Immature natural killer cell (primary cell): ENCODE measurements around the gene ANO7. TPM values are rescaled to one million over a fixed set of nuclear protein-coding genes. Genes with fewer than 3 reads are reported as not detected.

Experiments
- DNase-seq, 3 donors: peaks; one replicate each; pipeline ENCODE4 v3.0.0; 2022; ENCODE audit warnings: mixed read lengths in 1 of 3
- H3K27ac Mint-ChIP-seq, 6 donors: one replicate each; pipeline ENCODE4 v1.8.0; 2020; ENCODE audit warnings: mixed read lengths in 6 of 6, mild to moderate bottlenecking in 5 of 6, inconsistent platforms in 4 of 6, moderate library complexity in 3 of 6
- H3K27me3 Mint-ChIP-seq, 3 donors: one replicate each; pipeline ENCODE4 v1.8.0; 2020 to 2021; ENCODE audit warnings: low read depth in 3 of 3, mild to moderate bottlenecking in 3 of 3, mixed read lengths in 3 of 3, moderate library complexity in 3 of 3, inconsistent platforms in 1 of 3
- H3K36me3 Mint-ChIP-seq, 3 donors: one replicate each; pipeline ENCODE4 v1.8.0; 2020; ENCODE audit warnings: mixed read lengths in 3 of 3, inconsistent platforms in 2 of 3, mild to moderate bottlenecking in 2 of 3
- H3K4me1 Mint-ChIP-seq, 2 donors: one replicate each; pipeline ENCODE4 v1.8.0; 2020; ENCODE audit warnings: inconsistent platforms in 2 of 2, mild to moderate bottlenecking in 2 of 2, mixed read lengths in 2 of 2, moderate library complexity in 1 of 2
- H3K4me3 Mint-ChIP-seq, 5 donors: one replicate each; pipeline ENCODE4 v1.8.0; 2020; ENCODE audit warnings: mild to moderate bottlenecking in 5 of 5, mixed read lengths in 5 of 5, inconsistent platforms in 3 of 5, moderate library complexity in 3 of 5
- H3K9me3 Mint-ChIP-seq, 6 donors: one replicate each; pipeline ENCODE4 v1.8.0; 2020; ENCODE audit warnings: mild to moderate bottlenecking in 6 of 6, mixed read lengths in 6 of 6, inconsistent platforms in 4 of 6, moderate library complexity in 3 of 6
- polyA plus RNA-seq, 3 donors: library from polyadenylated mRNA; unstranded; fragments of 300-500 nt; fragmentation: Illumina TruSeq; gene quantifications; one replicate each; pipeline ENCODE4 v1.2.3, GENCODE V29; 2021

Gene ANO7
- polyA plus RNA-seq, 3 donors from 2014 or later: 0.40 TPM; not detected in 2

DNA sequence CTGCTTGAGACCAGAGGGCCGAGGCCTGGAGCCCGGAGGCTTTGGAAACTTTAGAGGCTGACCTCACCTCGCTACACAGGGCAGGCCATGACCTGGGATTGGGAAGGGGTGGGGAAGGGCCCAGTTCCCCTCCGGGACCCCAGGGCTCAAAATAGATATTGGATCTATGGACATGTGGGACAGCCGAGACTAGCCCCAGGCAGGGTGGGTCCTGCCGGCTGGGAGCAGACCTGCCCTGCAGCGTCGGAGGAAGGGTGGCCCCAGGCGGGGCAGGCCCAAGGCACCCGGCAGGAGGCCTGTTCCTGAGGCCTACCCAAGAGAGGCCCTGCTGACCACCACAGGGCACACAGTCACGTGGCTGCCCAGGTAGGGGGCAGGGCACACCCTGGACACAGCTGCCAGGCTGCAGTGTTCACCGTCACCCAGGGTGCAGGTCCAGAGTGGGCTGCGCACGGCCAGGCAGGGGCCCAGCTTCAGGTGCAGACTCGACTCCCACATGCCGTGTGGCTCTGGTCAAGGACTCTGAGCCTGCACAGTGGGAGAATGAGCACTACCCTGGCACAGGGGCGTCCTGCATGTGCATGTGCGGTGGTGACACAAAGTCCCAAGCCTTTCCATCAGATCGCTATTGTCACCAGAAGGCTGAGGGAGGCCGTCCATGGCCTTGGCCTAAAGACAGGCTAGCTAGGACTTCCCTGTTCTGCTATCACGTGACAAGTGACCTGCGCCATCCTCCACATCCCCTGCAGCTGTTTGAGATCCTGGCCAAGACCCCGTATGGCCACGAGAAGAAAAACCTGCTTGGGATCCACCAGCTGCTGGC, 13.2 kb downstream of the ANO7 start:
- peaks cover 0 to 1% (median 0%) of the 10 kb centered on the region in 3 donors for H3K27me3 Mint-ChIP-seq
- DNase-seq: no peak
- H3K4me1 Mint-ChIP-seq: no peaks in the 10 kb centered on the region
- H3K36me3 Mint-ChIP-seq: no peaks in the 10 kb centered on the region
- H3K27ac Mint-ChIP-seq: no peak overlapping the region
- no peaks in the 10 kb centered on the region for H3K9me3 Mint-ChIP-seq
- no peak overlapping the region for H3K4me3 Mint-ChIP-seq

DNA sequence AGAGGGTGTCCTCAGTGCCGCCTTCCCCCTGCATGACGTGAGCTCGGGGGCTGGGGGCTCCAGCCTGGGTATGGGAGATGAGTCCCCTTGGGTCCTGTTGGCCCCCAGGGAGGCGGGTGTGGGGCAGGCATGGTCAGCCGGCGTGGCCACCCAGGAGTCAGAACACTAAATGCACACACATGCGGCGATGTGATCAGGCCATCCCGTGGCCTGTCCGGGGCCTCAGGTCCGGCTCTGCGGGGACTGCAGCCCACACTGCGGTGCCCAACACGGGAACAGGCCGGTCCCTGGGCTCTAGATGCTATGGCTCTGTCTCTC, 13.8 kb downstream of the ANO7 start:
- Mint-ChIP-seq H3K36me3 (no peaks in the 10 kb centered on the region), H3K27me3 (peaks cover 0 to 1% (median 0%) of the 10 kb centered on the region in 3 donors), H3K27ac (no peak overlapping the region), H3K4me3 (no peak overlapping the region), H3K4me1 (no peaks in the 10 kb centered on the region), H3K9me3 (no peaks in the 10 kb centered on the region)
- DNase-seq: no peak

DNA sequence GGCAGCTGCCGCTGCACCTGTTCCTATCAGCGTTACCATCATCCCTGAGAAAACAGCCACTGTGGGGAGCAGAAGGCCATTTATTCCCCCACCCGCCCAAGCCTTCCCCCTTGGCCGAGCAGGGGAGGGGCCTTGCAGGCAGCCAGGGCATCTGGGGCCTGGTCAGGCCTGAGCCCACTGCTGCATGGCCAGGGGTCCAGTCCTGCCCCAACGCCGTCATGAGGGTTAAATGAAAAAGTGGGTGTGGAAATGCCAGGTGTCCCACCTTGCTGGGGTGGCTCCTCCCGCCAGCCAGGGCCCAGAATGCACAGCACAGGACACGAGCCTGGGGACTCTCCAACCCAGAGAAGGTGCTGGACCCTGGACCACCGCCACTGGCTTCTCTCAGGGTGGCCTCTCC, 14.2 kb downstream of the ANO7 start:
- no peaks in the 10 kb centered on the region for H3K9me3 Mint-ChIP-seq

DNA sequence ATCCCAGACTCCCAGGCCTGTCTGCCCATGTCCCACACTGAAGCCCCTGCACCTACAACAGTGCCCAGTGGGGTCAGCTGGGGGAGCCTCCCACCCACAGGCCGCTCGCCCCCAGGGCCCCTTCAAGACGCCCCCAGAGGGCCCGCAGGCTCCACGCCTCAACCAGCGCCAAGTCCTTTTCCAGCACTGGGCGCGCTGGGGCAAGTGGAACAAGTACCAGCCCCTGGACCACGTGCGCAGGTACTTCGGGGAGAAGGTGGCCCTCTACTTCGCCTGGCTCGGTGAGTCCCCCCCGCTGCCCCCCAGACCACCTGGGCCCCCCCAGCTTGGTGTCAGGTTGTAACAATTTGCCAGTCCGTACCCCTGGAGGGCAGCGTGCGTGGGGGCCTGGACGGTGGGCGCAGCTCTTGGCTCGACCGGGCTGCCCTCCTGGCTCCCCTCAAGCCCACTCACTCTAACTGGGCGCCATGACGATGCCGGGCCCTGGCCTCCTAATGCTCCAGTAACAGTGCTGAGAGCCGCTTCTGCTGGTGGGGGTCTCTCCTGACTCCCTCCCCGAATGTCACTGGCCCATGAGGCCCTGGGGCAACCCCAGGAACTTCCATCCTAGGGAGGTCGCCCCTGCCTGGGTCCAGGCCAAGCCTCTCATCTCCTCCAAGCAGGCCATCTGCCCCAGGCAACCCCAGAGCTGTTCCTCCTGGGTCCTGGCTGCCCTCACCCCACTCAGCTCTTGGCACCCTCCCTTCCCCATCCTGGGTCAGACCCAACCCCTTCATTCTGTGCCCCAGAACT, 14.9 kb downstream of the ANO7 start:
- Mint-ChIP-seq H3K27ac (no peak overlapping the region), H3K4me3 (no peak overlapping the region), H3K36me3 (no peaks in the 10 kb centered on the region), H3K9me3 (no peaks in the 10 kb centered on the region), H3K4me1 (no peaks in the 10 kb centered on the region), H3K27me3 (peaks cover 0 to 2% (median 1%) of the 10 kb centered on the region in 3 donors)
- DNase-seq: no peak

More for the DNA sequence above, 14.2 kb downstream of the ANO7 start:
- H3K36me3 Mint-ChIP-seq: no peaks in the 10 kb centered on the region
- peaks cover 0 to 1% (median 0%) of the 10 kb centered on the region in 3 donors for H3K27me3 Mint-ChIP-seq
- H3K4me1 Mint-ChIP-seq: no peaks in the 10 kb centered on the region
- no peak for DNase-seq
- no peak overlapping the region for H3K4me3 Mint-ChIP-seq
- no peak overlapping the region for H3K27ac Mint-ChIP-seq

DNA sequence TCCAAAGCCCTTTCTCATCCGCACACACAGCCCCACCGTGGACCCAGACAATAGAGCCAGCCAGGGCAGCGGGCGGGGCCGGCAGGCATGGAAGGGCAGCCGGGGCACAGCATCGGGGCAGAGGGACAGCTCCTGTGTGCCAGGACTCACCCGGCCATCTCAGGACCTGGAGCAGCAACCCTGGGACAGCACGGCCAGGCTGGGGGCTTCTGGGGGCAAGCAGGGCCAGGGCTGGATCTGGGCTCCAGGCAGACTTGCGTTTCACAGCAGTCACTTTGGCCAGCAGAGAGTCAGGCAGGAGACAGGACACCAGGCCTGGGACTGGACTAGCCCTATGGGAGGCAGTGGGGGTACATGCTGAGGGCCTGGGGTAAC, 15.5 kb downstream of the ANO7 start:
- no peak overlapping the region for H3K4me3 Mint-ChIP-seq

DNA sequence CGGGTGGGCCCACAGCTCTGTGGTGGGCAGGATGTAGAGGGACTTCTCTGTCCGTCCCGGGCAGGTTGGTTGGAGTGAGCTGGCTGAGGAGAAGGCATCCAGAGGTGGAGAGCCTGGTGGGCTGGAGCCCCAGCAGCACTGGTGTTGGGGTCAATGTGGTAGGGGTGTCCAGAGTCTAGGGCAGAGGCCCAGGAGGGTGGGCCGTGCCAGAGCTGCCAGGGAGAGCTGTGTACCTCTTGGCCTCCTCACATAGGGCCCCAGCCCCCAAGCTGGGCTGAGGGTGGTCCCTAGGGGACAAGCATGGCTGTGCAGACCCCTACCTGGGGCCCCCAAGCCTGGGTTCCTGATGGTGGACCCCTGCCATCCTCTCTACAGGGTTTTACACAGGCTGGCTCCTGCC, 16.0 kb downstream of the ANO7 start:
- DNase-seq: no peak
- Mint-ChIP-seq H3K27me3 (peaks cover 0 to 2% (median 1%) of the 10 kb centered on the region in 3 donors), H3K4me3 (no peak overlapping the region), H3K4me1 (no peaks in the 10 kb centered on the region), H3K36me3 (no peaks in the 10 kb centered on the region), H3K27ac (no peak overlapping the region), H3K9me3 (no peaks in the 10 kb centered on the region)

More for the DNA sequence above, 15.5 kb downstream of the ANO7 start:
- DNase-seq: no peak
- Mint-ChIP-seq H3K27ac (no peak overlapping the region), H3K27me3 (peaks cover 0 to 2% (median 1%) of the 10 kb centered on the region in 3 donors), H3K36me3 (no peaks in the 10 kb centered on the region), H3K9me3 (no peaks in the 10 kb centered on the region), H3K4me1 (no peaks in the 10 kb centered on the region)

DNA sequence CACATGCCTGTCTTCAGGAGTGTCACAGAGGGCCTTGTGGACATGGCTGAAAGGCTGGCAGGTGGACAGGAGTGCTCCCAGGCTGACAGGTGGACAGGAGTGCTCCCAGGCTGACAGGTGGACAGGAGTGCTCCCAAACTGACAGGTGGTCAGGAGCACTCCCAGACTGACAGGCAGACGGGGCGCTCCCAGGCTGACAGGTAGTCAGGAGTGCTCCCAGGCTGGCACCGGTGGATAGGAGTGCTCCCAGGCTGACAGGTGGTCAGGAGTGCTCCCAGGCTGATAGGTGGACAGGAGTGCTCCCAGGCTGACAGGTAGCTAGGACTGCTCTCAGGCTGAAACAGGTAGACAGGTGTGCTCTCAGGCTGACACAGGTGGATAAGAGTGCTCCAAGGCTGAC, 16.6 kb downstream of the ANO7 start:
- Mint-ChIP-seq H3K4me3 (no peak overlapping the region), H3K36me3 (no peaks in the 10 kb centered on the region), H3K27ac (no peak overlapping the region), H3K9me3 (no peaks in the 10 kb centered on the region), H3K27me3 (peaks cover 0 to 2% (median 1%) of the 10 kb centered on the region in 3 donors), H3K4me1 (no peaks in the 10 kb centered on the region)
- no peak for DNase-seq

DNA sequence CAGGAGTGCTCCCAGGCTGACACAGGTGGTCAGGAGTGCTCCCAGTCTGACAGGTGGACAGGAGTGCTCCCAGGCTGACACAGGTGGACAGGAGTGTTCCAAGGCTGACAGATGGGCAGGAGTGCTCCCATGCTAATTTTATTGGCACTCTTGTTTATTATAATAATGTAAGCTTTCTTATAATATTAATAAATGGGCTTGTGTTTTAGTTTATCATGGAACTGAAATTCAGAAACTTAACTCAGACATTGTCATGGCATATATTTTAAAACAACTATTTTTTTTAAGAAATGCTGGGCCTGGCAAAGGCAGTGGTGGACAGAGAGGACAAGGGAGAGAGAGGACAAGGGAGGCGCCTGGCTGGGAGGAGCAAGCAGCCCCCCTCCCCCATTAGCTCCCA, 18.7 kb downstream of the ANO7 start:
- no peaks in the 10 kb centered on the region for H3K9me3 Mint-ChIP-seq
- H3K27me3 Mint-ChIP-seq: peaks cover 0 to 2% (median 1%) of the 10 kb centered on the region in 3 donors
- H3K4me1 Mint-ChIP-seq: no peaks in the 10 kb centered on the region
- H3K36me3 Mint-ChIP-seq: no peaks in the 10 kb centered on the region
- DNase-seq: no peak
- H3K4me3 Mint-ChIP-seq: no peak overlapping the region
- no peak overlapping the region for H3K27ac Mint-ChIP-seq

DNA sequence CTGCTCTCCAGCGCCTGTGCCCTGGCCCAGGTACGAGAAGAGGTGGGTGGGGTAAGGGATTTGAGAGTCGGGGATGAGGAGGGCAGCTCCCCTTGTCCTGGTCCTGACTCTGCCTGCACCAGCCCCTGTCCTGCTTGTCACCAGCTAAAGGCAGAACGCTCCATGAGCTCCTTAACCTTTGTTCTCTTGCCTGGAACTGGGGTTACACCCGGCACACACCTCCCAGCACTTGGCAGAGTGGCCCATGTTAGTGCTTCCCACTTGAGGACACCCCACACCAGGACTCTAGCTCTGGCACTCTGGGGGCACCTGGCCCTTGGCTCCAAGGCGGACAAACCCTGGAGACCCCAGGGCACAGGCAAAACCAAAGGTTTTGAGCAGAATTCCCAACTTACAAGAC, 19.2 kb downstream of the ANO7 start:
- no peak for DNase-seq
- Mint-ChIP-seq H3K36me3 (no peaks in the 10 kb centered on the region), H3K27ac (no peak overlapping the region), H3K4me1 (no peaks in the 10 kb centered on the region), H3K9me3 (no peaks in the 10 kb centered on the region), H3K4me3 (no peak overlapping the region), H3K27me3 (peaks cover 0 to 4% (median 1%) of the 10 kb centered on the region in 3 donors)

DNA sequence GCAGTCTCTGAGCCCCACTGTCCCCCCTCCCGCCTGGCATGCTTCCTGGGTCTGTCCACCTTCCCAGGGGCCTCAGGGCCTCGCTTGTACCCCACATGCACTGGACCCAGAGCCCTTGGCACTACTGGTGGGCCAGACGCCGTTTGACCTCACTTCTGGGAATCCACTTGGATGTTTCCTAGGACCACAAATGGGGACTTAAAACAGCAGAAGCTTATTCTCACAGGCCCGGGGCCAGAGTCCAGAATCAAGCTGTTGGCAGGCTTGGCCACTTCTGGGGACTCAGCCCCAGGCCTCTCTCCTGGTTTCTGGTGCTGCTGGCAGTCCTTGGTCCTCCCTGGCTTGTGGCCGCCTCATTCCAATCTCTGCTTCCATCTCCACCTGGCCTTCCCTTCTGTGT, 19.6 kb downstream of the ANO7 start:
- no peaks in the 10 kb centered on the region for H3K36me3 Mint-ChIP-seq

DNA sequence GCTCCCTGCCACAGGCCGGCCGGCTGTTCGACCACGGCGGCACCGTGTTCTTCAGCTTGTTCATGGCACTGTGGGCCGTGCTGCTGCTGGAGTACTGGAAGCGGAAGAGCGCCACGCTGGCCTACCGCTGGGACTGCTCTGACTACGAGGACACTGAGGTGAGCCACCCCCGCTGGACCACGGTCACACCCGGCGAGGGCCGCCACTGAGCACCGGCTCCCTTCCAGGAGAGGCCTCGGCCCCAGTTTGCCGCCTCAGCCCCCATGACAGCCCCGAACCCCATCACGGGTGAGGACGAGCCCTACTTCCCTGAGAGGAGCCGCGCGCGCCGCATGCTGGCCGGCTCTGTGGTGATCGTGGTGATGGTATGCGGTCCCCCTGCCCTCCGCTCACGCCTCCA, 20.8 kb downstream of the ANO7 start:
- H3K4me3 Mint-ChIP-seq: no peak overlapping the region
- no peaks in the 10 kb centered on the region for H3K36me3 Mint-ChIP-seq
- peaks cover 0 to 4% (median 1%) of the 10 kb centered on the region in 3 donors for H3K27me3 Mint-ChIP-seq
- DNase-seq: no peak
- no peak overlapping the region for H3K27ac Mint-ChIP-seq
- H3K9me3 Mint-ChIP-seq: no peaks in the 10 kb centered on the region
- H3K4me1 Mint-ChIP-seq: no peaks in the 10 kb centered on the region

More for the DNA sequence above, 19.6 kb downstream of the ANO7 start:
- Mint-ChIP-seq H3K27ac (no peak overlapping the region), H3K4me3 (no peak overlapping the region), H3K4me1 (no peaks in the 10 kb centered on the region), H3K9me3 (no peaks in the 10 kb centered on the region), H3K27me3 (peaks cover 0 to 4% (median 1%) of the 10 kb centered on the region in 3 donors)
- no peak for DNase-seq

DNA sequence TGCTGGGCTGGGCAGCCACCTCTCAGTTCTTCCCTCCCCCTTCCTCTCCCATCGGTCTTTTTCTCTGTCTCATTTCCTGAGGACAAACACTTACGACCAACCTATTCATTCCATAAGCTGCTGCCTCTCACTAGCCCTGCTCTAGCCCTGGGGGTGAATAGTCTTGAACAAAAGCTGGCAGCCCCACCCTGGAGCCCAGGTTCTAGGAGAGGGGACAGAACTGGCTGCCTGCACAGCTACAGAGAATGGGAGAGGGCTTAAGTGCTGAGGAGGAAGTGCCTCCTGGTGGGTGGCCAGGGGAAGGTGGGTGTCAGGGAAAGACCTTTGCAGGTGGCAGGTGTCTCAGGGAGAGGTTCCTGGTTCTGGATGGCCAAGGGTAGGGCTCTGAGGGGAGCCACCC, 22.8 kb downstream of the ANO7 start:
- DNase-seq: no peak
- no peaks in the 10 kb centered on the region for H3K36me3 Mint-ChIP-seq
- H3K9me3 Mint-ChIP-seq: no peaks in the 10 kb centered on the region
- H3K4me3 Mint-ChIP-seq: no peak overlapping the region
- H3K27me3 Mint-ChIP-seq: peaks cover 0 to 7% (median 0%) of the 10 kb centered on the region in 3 donors
- H3K27ac Mint-ChIP-seq: no peak overlapping the region
- no peaks in the 10 kb centered on the region for H3K4me1 Mint-ChIP-seq

DNA sequence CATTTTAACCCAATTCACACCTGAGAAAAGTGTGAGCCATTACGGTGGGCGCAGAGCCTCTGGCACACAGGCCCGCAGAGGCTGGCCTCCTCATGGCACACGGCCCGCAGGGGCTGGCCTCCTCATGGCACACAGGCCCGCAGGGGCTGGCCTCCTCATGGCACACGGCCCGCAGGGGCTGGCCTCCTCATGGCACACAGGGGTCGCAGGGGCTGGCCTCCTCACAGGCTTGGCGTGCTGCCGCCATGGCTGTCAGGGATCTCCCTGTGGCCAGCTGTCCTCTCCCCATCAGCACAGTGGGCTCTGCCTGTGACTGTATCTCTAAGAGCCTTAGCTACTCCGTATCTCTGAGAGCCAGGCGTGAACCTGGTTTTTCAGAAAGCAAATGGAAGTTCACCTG, 24.6 kb downstream of the ANO7 start:
- H3K27me3 Mint-ChIP-seq: peaks cover 0 to 7% (median 2%) of the 10 kb centered on the region in 3 donors
- DNase-seq: no peak
- no peak overlapping the region for H3K4me3 Mint-ChIP-seq
- H3K27ac Mint-ChIP-seq: no peak overlapping the region
- H3K9me3 Mint-ChIP-seq: no peaks in the 10 kb centered on the region
- H3K4me1 Mint-ChIP-seq: peaks cover 0 to 1% of the 10 kb centered on the region in 2 donors
- H3K36me3 Mint-ChIP-seq: no peaks in the 10 kb centered on the region

DNA sequence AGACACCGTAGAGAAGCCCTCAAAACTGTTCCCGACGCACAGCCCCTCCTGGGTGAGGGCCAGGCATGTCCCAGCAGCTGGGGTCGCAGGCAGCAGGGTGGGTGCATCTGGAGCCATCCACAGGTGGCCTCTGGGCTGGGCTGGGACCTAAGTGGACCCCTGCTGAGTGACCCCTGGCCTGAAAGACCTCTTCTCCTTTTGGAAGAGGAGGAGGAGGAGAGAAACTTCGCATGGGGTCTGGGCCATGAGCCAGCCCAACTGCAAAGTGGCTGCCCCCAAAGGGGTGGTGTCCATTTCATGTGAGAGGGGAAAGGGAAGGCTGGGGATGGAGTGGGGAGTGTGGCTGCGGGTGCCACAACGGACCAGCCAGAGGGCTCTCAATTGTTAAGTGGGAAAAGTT, 25.1 kb downstream of the ANO7 start:
- no peaks in the 10 kb centered on the region for H3K36me3 Mint-ChIP-seq
- no peak for DNase-seq
- H3K27ac Mint-ChIP-seq: no peak overlapping the region
- no peak overlapping the region for H3K4me3 Mint-ChIP-seq
- H3K4me1 Mint-ChIP-seq: peaks cover 4% of the 10 kb centered on the region in 2 donors
- H3K9me3 Mint-ChIP-seq: no peaks in the 10 kb centered on the region
- H3K27me3 Mint-ChIP-seq: peaks cover 0 to 5% (median 4%) of the 10 kb centered on the region in 3 donors
